ENCODE data around the gene TGFBI.

The TGFBI gene

DNA sequence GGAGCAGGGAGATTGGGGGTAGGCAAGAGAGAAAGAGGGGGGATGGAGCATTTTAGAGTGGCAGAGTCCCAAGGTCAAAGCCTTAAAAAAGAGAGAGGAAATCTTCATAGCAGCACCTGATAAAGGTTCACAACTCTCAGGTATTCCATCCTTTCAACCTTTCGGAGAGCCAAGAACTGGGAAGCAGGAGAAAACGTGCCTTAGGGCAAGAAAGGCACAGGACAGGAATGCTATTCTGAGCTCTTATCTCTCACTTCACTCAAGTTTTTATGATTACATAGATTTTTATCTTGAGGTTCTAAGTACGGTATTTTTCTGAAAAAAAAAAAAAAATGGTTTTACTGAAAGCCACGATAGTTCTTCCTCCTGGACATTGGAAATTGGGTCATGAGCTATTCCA is 69.4 kb downstream of the TGFBI start:
- DNase-seq, result no peak

DNA sequence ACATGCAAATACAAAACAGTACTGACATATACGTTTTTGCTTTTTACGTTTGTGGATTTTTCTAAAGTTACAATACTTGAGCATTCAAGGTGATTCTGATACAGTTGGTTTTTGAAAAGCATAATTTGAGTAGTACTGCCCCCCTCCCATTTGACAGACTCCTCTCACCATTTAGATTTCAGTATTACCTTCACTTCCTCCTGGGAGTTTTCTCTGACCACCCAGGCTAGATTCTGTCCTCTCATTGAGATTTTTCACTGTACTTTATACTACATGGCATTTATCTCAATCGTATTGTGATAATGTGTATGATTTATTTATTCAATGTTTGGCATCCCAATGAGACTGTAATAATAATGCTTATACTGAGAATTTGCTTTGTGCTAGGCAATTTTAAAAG is 71.1 kb downstream of the TGFBI start:
- no peak for DNase-seq

- DNase-seq, result no peak
Measured at GRCh38 chr5:136101884-136102283, 73.1 kb downstream of the TGFBI start.

DNA sequence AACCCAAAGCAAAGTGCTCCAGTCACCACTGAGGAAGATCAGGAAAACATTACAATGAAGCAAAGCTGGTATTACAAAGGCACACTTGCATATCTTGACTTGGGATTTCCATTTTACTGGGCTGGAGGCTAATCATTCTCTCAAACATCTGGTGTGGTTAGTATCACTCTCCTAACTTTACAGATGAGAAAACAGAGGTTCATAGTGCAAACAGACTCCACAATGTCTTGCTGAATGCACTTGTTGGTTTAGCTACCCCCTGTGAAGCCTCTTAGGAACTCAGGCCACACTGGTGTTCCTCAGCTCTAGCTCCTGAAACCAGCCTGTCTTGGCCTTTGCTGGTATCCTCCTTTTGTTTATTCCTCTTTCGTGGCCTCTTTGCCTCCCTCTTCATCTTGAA is 74.3 kb downstream of the TGFBI start:
- DNase-seq, result no peak

DNA sequence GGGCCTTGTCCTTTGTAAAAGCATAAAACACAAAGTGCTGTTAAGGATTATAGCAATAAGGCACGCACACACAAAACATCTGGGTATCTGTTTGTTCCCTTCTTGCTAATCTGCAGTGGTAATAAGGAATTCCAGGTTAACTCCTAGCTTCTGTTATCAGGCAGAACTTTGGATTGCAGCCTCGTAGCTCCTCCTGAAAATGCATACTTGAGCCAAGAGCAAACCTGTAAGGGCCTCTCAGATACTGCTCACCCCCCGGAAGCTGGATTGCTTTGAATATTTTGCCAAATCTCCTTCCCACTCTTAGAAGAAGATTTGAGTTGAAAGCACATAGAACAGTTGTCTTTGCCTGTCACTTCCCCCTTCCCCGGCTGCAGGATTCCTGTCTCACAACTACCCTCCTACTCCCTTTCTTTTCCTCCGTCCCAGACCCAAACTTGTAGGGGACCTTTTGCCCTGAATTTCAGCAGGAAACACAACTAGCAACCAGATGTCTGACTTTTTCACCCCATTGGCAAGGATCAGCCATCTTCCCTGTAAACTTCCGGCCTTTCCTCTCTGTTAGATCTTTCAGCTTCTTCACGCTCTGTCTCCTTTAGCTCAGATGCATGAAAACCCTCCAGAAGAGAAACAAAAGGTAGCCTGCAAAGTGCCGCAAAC is 75.6 kb downstream of the TGFBI start:
- DNase-seq, result no peak

GRCh38 chr5:136106351-136107031 is 77.7 kb downstream of the TGFBI start:
- no peak for DNase-seq

DNA sequence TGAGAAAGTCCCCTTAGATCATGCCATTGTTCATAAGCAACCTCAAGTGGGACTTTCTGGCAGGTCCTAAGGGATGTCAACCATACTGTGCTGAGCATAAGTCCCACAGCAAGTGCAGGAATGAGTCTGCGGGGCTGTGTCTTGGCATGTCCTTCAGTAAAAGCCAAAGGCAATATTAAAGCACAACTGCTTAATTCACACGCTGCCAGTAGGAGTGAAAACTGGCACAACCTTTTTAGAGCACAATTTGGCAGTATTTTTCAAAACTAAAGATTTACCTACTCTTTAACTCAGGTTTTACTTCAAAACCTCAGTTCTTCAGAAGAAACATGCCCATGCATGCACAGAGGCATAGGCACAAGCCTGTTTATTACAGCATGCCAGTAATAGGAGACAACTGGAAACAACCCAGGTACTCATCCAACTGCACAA is 79.4 kb downstream of the TGFBI start:
- no peak for DNase-seq

DNA sequence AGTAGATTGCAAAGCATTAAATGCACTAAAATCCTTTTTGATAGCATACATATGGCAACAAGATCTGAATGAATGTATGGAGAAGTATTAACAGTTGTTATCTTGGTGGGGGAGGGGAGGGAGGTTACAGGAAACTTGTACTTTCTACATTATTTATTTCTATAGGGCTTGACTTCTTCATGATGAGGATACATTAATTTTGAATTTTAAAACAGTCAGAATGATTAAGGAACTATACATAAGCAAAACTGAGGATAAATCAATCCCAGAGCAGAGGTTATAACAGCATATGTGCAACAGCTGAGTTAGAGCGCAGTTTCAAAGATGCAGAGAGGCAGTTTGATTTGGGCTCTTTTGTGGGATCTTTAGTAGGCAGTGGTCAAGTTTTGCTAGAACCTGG is 80.0 kb downstream of the TGFBI start:
- no peak for DNase-seq

DNA sequence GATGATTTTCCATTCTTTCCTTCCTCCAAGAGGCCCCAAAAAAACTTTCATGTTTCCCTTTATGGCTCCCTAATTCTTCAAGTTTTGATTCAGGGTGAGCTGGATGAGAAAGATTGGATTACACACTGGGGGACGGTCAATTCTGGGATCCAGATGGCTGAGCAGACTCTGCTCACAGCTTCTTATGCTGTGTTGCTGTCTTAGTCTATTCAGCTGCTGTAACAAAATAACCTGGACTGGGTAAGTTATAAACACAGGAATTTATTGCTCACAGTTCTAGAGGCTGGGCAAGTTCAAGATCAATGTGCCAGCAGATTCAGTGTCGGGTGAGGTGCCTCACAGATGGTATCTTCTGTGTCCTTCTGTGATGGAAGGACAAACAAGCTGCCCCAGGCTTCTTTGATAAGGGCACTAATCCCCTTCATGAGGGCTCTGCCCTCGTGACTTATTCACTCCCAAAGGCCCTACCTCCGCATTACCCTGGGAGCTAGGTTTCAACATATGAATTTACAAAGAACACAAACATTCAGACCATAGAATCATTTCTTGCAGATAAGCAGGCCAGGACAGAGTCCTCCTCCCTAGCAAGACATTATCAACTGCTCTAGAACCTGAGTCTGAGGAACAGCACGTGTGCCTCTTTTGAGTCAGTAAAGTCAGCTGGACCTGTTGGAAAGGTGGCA is 80.8 kb downstream of the TGFBI start:
- no peak for DNase-seq
